Endothelial cell of hepatic sinusoid (primary cell): ENCODE data around the gene GABBR2.

Source experiments
- in situ Hi-C: cut with HindIII; loops from 2 replicates; pipeline ENCODE4 v1.10.0; 2017; ENCODE audit warnings: low sequenced_read_pairs

The GABBR2 gene

GRCh38 chr9:98554752-98555151, 154.0 kb downstream of the GABBR2 start:
- in situ Hi-C loops = loop anchor here (25.0 kb wide), 1 partner anchor 208 kb away; no protein-coding TSS in a partner anchor

DNA sequence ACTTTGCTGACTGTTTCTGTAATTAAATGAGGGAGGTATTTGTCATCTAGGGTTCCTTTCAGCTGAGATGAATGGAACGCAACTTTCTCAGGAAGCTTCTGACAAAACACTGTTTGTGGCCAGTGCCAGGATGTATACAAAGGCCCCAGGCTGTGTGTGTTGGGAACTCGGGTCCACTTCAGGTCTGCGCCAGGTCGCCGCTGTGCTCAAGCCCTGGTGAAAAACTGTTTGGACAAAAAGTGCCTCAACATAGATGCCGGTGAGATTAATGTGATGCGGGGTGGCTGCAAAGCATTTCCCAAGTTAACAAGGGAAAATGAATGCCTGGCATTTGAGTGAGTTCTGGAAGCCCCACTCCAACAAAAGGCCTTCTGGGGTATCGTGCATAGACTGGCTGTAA, 156.4 kb downstream of the GABBR2 start:
- in situ Hi-C loops = loop anchor here (25.0 kb wide), 1 partner anchor 210 kb away; no protein-coding TSS in a partner anchor

- in situ Hi-C loops = loop anchor here (25.0 kb wide), 1 partner anchor 211 kb away; no protein-coding TSS in a partner anchor
Observed at GRCh38 chr9:98551511-98552286, 157.0 kb downstream of the GABBR2 start.

DNA sequence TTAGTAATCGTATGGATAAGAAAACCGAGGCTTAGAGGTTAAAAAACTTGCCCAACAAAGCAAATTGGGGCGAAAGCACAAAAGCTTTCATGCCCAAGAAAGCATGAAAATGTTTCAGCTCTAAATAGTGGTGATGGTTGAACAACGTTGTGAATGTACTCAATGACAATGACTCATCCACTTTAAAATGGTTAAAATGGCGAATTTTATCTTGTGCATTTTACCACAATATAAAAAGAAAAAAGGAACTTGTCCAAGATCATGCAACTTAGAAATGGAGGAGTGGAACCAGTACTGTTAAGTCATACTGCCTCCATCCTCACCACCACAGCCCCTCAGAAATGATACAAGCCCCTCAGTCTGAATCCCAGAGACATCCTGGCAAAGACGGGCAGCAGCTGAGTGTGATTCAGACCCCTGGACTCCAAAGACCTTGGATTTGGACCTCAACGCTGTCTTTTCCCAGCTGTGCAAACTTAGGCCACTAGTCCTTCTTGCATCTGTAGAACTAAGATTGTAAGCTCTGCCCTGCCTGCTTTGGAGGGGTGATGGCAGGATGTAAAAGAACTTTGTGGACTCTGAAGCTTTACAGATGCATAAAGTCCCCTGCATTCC, 158.4 kb downstream of the GABBR2 start:
- in situ Hi-C loops = loop anchor here (25.0 kb wide), 1 partner anchor 212 kb away; no protein-coding TSS in a partner anchor

DNA sequence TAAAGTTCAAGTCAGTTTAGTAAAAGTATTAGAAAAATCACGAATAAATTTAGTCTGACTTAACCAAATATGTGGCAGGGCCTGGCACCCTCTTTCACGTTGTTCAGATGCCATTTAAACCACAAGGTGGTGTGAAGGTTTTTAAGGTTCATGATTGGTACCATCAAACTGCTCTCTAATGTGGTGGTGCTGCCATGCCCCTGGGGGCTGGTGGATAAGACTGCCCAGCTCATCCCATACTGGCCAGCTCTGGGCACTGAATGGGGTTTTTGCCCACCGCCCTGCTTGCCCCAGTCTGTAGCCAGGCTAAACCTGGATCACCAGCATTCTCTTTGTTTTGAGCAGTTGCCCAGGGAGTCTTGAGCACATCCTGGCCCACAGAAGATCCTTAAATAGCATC, 159.3 kb downstream of the GABBR2 start:
- in situ Hi-C loops = no loop called here

DNA sequence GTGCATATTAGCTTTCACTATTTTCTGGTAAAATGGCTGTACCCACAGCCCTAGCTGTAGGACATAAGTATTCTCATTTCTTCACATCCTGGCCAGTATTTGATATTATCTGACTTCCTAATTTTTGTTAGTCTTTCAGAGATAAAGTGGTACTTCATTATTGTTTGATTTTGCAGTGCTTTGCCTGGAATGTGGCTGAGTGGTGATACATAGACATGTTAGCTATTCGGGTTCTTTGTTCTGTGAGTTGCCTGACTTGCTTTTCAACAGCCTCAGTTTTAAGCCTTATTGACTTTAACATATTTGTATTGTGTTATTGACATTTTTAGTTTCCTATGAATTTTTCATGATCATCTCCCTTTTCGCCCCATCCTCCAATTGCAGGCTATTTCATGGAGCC, 161.1 kb downstream of the GABBR2 start:
- in situ Hi-C loops = no loop called here

DNA sequence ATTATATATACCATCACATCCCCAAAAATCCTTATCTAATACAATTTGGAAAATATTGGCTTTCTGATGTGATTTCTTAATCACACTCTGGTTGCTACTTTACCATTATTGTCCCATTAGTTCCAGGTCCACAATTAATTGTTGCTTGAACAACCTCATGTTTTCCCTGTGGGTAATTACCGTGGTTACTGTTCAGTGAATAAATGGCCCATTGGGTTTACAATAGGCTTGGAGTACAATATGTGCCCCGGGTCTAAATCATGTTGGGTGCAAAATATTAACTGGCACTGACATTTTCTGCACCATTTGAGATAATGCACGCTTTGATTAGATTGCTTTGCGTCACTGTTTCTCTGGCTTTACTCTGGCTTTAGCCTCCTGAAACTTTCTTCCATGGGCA, 163.7 kb downstream of the GABBR2 start:
- in situ Hi-C loops = no loop called here

GRCh38 chr9:98541684-98542230, 167.0 kb downstream of the GABBR2 start:
- in situ Hi-C loops = no loop called here

DNA sequence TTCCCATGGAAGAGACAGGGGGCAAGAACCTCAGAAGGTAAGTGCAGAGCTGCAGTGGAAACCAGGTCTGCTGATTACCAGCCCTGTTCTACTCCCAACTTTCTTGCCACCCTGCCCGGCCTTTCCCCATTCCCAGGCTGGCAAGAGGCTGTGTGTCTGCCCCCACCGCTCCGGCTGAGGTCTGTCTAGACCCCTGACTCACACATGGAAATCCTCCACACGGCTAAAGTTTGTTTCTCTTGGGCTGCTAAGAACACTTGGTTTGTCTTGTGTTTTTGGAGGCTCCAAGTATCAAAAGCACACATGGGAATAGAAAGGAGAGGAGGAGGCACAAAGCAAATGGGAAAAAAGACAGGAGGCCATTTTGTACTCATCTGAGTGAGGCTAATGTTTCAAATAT, 168.3 kb downstream of the GABBR2 start:
- in situ Hi-C loops = no loop called here

GRCh38 chr9:98539954-98540353, 168.8 kb downstream of the GABBR2 start:
- in situ Hi-C loops = no loop called here

DNA sequence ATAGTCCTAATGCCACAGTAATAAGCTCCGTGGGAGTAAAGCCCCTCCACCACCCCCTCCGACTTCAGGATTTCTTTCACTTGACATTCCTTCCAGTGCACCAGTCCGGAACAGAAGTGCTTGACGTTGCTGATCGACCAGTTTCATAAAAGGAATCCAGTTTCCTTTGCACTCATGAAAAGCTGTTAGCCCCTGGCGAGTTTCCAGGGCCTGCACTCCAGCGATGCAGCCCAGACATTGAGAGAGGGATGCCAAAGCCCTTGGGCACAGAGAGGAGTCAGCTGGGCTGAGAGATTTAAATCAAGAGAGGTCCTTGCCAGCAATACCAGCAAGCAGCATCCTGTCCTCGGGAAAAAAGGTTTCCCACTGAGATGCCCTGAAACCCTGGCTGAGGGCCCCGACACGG, 170.1 kb downstream of the GABBR2 start:
- in situ Hi-C loops = no loop called here

DNA sequence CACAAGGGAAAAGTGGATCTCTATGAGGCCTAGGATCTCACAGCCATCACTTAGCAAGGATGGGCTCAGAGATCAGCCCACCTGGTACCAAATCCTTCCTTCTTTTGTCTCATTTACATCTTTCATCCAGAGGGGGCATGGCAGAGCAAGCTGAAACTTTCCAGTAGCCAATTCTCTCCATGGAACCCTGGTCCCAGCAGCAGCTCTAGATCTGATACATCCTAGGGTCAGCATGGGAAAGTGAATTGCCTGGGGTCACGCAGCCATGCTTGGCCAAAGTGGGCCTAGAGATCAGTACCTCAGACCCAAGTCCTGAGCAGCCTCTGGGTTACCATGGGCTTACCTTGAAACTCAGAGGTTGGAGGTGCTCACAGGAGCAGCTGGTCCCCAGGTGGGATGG, 170.5 kb downstream of the GABBR2 start:
- in situ Hi-C loops = no loop called here

GRCh38 chr9:98536542-98537173, 172.1 kb downstream of the GABBR2 start:
- in situ Hi-C loops = no loop called here

DNA sequence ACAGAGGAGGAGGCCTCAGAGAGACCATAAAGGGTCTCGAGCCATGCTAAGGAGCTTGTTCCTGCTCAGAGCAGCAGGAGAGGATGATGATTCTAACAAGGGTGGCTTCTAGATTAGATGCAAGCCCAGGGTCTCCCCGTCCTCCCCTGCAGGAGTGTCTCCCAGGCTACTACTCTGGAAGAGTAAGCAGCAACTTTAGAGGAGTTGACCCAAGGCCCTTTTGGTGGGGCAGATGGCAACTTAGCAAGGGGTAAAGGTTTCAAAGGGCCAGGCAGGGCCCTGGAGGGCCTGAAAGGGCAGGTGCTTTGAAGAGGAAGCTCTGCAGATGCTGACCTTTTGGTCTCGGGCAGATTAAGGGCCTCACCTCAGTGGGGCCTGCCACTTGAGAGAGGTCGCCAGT, 174.9 kb downstream of the GABBR2 start:
- in situ Hi-C loops = no loop called here

DNA sequence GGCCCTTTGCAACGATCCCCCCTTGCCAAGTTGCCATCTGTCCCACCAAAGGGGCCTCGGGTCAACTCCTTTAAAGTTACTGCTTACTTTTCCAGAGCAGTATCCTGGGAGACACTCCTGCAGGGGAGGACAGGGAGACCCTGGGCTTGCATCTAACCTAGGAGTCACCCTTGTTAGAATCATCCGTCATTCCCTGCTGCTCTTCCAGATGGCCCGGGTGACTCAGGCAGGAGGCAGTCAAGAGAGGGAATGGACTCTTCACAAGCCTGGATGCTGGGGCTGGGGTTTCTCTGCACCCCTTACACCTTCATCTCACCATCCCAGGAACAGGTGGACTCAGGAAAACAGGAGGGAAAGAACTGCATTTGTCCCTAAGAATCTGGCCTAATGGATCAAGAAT, 175.6 kb downstream of the GABBR2 start:
- in situ Hi-C loops = no loop called here

- in situ Hi-C loops = no loop called here
Observed at GRCh38 chr9:98532574-98532973, 176.2 kb downstream of the GABBR2 start.

DNA sequence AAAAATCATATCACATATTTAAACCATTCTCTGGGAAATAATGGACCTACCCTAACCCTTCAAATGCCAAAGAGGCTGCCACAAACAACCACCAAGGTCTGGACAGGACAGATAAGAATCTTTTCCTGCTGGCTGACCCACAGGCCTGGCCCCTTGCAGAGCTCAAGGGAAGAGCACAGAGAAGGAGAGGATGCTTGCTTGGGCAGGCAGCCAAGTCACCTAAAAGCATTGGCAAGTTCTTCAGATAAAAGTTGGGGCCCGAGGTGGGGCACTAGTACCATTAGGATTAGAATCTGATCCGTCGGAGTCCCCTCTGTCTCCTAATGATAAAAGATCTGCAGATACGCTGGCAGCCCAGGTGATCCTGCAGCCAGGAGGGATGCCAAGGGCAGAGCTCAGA, 176.6 kb downstream of the GABBR2 start:
- in situ Hi-C loops = no loop called here

DNA sequence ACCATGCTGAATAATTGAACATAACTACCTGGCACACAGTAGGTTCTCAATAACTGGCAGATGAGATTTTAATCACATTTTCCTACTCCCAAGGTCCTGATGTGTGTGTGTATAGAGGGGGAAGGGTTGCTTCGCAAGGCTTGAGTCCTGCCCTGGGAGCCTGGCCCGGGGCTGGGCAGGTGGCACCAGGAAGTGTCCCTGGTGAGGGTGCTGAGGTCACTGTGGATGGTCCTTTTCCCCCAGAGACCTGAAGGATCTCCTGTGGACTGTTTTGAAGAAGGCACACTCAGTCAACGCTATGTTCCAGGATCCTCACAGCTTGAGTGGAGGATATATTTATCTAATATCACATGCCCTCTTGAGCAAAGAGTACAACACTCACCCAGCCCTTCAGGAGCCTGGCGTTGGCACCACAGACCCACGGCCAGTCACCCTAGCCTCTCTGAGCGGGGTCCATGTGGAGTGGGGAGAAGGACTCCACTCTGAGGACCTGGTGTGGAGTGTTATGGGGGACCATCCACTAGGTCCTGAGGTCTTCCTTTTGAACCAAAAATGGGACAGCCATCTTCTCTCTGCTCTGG, 177.8 kb downstream of the GABBR2 start:
- in situ Hi-C loops = no loop called here

DNA sequence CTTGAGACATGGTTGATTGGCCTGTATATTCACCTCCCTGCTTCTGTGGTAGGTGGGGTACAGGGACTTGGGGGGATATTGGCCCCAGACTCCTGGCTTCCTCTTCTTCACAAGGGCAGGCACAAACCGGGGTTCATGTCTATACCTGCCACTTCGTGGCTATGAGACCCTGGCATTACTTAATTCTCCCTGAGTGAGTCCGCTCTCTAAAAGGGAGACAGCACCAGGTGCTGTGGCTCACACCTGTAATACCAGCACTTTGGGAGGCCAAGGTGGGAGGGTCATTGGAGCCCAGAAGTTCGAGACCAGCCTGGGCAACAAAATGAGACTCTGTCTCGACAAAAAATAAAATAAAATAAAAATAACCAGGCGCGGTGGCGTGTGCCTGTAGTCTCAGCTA, 178.5 kb downstream of the GABBR2 start:
- in situ Hi-C loops = no loop called here

- in situ Hi-C loops = no loop called here
Observed at GRCh38 chr9:98529841-98530240, 178.9 kb downstream of the GABBR2 start.

DNA sequence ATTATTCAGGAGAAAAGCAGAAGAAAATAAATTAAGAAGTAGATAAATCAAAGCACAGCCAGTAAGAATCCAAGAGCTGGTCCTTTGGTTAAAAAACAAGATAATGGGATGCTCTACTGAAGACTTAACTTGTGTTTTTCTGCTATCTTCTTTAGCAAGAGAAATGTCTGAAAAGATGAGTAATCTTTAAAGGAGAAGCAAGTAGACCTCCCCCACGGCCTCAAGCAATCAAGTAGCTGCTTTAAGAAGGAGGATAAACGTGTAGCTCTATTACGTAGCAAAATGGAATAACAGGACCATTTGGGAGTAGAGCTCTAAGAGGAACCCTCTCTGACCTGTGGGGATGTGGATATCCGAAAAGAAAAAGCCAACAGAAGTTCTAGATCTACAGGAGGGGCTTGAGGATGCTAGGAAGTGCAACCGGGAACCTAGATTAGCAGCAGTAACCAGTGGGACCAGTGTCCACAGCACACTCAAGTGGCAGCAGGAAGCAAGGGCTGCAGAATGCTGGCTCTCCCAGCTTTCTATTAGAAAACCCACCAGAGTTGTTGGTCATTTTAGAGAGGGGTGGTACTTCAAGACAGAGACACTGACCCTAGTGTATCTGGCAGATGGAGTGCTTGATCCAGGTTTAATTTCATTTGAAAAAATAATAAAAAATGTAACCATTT, 185.4 kb downstream of the GABBR2 start:
- in situ Hi-C loops = no loop called here
